HL-60 (cell line): ENCODE data around the gene FAM222B.
A peak's percentile ranks its signal among the peaks of the same experiment; 100 is the strongest.

Experiments
- CTCF ChIP-seq: IDR thresholded peaks from one replicate; pipeline ENCODE4 v1.5.1; 2011; ENCODE audit warnings: low read length, control low read depth, inconsistent platforms; ENCODE audit not compliant: insufficient read depth
- POLR2AphosphoS5 ChIP-seq: IDR thresholded peaks from 2 replicates; pipeline ENCODE4 v1.6.1; 2012; ENCODE audit warnings: low read depth
- REST ChIP-seq: IDR thresholded peaks from 2 replicates; pipeline ENCODE4 v1.6.1; 2012; ENCODE audit warnings: low read depth; ENCODE audit not compliant: insufficient replicate concordance

- no peak for TF ChIP-seq CTCF
- no peak for TF ChIP-seq REST
- TF ChIP-seq POLR2AphosphoS5, result peak; percentile 13; the same call in 1 of the 2 replicates
Measured at GRCh38 chr17:28743243-28744103, 99.1 kb downstream of the FAM222B start, which contains the start of gene TRAF4.
